KMS-11 (cell line): Measurements from ENCODE around the gene SELENOI.
"Not testable (repeated sequence)": the region's sequence is repeated elsewhere in the genome, so short reads cannot be mapped to it uniquely, and the experiment has no call there.

ENCODE experiments used
- H2AFZ ChIP-seq: fragments of 200-600 bp; sonication (generic); 2 replicates; pipeline ENCODE4 v1.6.1; 2016; ENCODE audit warnings: antibody characterized with exemption, mixed run types, low read depth
- H3K27ac ChIP-seq: fragments of 200-600 bp; sonication (generic); 2 replicates; pipeline ENCODE4 v1.6.1; 2016; ENCODE audit warnings: mild to moderate bottlenecking, mixed run types
- H3K27me3 ChIP-seq: fragments of 200-600 bp; sonication (generic); 2 replicates; pipeline ENCODE4 v1.6.1; 2017; ENCODE audit warnings: mild to moderate bottlenecking, low read depth, mixed run types, moderate library complexity; ENCODE audit not compliant: insufficient read depth
- H3K36me3 ChIP-seq: fragments of 200-600 bp; sonication (generic); 2 replicates; pipeline ENCODE4 v1.6.1; 2017; ENCODE audit warnings: mild to moderate bottlenecking, mixed run types; ENCODE audit not compliant: insufficient read depth
- H3K4me1 ChIP-seq: fragments of 200-600 bp; sonication (generic); 2 replicates; pipeline ENCODE4 v1.6.1; 2016; ENCODE audit warnings: mild to moderate bottlenecking, low read depth, mixed run types; ENCODE audit not compliant: poor library complexity, severe bottlenecking
- H3K4me2 ChIP-seq: fragments of 200-600 bp; sonication (generic); 2 replicates; pipeline ENCODE4 v1.7.0; 2016; ENCODE audit warnings: mild to moderate bottlenecking, mixed run types
- H3K4me3 ChIP-seq: fragments of 200-600 bp; sonication (generic); IDR thresholded peaks from 2 replicates; pipeline ENCODE4 v1.6.1; 2017; ENCODE audit warnings: low read depth, low read length, mixed read lengths; ENCODE audit not compliant: insufficient read depth
- H3K79me2 ChIP-seq: fragments of 200-600 bp; sonication (generic); 2 replicates; pipeline ENCODE4 v1.6.1; 2016; ENCODE audit warnings: low read depth, mixed run types; ENCODE audit not compliant: insufficient read depth
- H3K9ac ChIP-seq: fragments of 200-600 bp; sonication (generic); 2 replicates; pipeline ENCODE4 v1.6.1; 2016; ENCODE audit warnings: mild to moderate bottlenecking, mixed run types
- H4K20me1 ChIP-seq: fragments of 200-600 bp; sonication (generic); 2 replicates; pipeline ENCODE4 v1.6.1; 2016; ENCODE audit warnings: mild to moderate bottlenecking, mixed run types; ENCODE audit not compliant: insufficient read depth
- TF ChIP-seq, protein P1 (sequence below): fragments of 200-600 bp; sonication (generic); conservative IDR thresholded peaks from 2 replicates; pipeline ENCODE4 v1.6.1; 2017; ENCODE audit warnings: low read depth, mild to moderate bottlenecking, antibody characterized with exemption, low read length, moderate library complexity, mixed read lengths

The SELENOI gene

GRCh38 chr2:26330114-26330549, 15.8 kb upstream of the SELENOI start:
- Histone ChIP-seq H3K4me1 (peaks cover 51% of the 10 kb centered on the region), H3K79me2 (no peaks in the 10 kb centered on the region), H3K4me3 (no peak overlapping the region), H3K36me3 (no peaks in the 10 kb centered on the region), H4K20me1 (no peaks in the 10 kb centered on the region), H2AFZ (no peak overlapping the region), H3K9ac (no peak overlapping the region), H3K27ac (no peak overlapping the region), H3K4me2 (no peak overlapping the region; the same call in 1 of the 2 replicates), H3K27me3 (no peaks in the 10 kb centered on the region)
- TF ChIP-seq, protein P1, sequence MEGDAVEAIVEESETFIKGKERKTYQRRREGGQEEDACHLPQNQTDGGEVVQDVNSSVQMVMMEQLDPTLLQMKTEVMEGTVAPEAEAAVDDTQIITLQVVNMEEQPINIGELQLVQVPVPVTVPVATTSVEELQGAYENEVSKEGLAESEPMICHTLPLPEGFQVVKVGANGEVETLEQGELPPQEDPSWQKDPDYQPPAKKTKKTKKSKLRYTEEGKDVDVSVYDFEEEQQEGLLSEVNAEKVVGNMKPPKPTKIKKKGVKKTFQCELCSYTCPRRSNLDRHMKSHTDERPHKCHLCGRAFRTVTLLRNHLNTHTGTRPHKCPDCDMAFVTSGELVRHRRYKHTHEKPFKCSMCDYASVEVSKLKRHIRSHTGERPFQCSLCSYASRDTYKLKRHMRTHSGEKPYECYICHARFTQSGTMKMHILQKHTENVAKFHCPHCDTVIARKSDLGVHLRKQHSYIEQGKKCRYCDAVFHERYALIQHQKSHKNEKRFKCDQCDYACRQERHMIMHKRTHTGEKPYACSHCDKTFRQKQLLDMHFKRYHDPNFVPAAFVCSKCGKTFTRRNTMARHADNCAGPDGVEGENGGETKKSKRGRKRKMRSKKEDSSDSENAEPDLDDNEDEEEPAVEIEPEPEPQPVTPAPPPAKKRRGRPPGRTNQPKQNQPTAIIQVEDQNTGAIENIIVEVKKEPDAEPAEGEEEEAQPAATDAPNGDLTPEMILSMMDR: peak; percentile 91

DNA sequence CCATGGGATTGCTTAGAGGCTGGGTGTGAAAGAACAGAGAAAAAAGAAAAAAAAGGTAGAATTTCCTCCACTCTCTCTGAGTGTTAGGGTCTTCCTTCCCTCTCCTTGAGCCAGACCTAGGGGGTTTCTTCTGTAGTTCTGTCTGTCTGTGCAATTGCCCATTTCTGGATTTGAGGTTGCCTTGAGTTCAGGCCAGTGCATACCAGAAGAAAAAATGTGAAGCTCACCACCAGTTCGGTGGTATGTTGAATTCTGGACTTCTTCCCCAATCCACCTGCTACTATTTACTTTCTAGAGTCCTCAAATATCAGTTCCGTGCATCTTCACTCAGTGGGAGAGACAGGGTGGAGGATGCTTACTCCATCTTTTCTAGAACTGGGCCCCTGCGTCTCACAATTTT, 15.3 kb upstream of the SELENOI start:
- Histone ChIP-seq H3K27ac (no peak overlapping the region), H3K27me3 (no peaks in the 10 kb centered on the region), H3K4me2 (no peak overlapping the region), H2AFZ (no peak overlapping the region), H3K9ac (no peak overlapping the region), H3K79me2 (no peaks in the 10 kb centered on the region), H3K4me3 (no peak overlapping the region), H4K20me1 (no peaks in the 10 kb centered on the region), H3K4me1 (peaks cover 51% of the 10 kb centered on the region), H3K36me3 (no peaks in the 10 kb centered on the region)
- TF ChIP-seq, protein P1: no peak

DNA sequence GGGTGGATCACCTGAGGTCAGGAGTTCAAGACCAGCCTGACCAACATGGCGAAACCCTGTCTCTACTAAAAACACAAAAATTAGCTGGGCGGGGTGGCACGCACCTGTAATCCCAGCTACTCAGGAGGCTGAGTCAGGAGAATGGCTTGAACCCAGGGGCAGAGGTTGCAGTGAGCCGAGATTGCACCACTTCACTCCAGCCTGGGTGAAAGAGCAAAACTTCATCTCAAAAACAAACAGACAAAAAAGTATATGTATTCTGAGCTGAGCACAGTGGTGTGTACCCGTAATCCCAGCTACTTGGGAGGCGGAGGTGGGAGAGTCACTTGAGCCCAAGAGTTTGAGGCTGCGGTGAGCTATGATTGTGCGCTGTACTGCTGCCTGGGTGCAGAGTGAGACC, 14.6 kb upstream of the SELENOI start:
- H3K27ac ChIP-seq, H3K36me3 ChIP-seq, H3K4me2 ChIP-seq, H3K79me2 ChIP-seq, H3K4me3 ChIP-seq, H3K9ac ChIP-seq, H4K20me1 ChIP-seq, H3K27me3 ChIP-seq, H2AFZ ChIP-seq: not testable (repeated sequence)
- H3K4me1 ChIP-seq: peaks cover 47% of the 10 kb centered on the region

DNA sequence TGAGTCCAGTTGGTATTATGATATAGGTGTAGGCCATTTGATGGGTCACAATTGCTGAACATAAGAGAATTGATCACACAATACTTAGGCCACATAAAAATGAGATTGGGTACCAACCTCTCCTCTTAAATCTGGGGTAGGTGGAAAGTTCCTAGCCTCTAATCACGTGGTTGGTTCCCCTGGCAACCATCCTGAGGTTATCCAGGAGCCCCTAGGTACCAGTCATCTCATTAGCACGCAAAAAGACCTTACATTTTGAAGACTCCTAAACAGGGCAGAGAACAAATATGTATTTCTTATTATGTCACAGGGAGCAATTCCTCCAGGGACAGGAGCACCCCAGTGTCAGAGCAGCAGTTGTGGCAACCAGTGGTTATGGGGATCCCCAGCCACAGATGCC, 12.7 kb upstream of the SELENOI start:
- Histone ChIP-seq H3K36me3 (no peaks in the 10 kb centered on the region), H3K27ac (no peak overlapping the region), H3K9ac (no peak overlapping the region), H2AFZ (no peak overlapping the region), H4K20me1 (no peaks in the 10 kb centered on the region), H3K27me3 (no peaks in the 10 kb centered on the region), H3K4me3 (no peak overlapping the region), H3K4me2 (no peak overlapping the region), H3K4me1 (peaks cover 27% of the 10 kb centered on the region), H3K79me2 (no peaks in the 10 kb centered on the region)
- TF ChIP-seq, protein P1: no peak

GRCh38 chr2:26335231-26335630, 10.7 kb upstream of the SELENOI start:
- Histone ChIP-seq H2AFZ (no peak overlapping the region), H3K27me3 (no peaks in the 10 kb centered on the region), H3K36me3 (no peaks in the 10 kb centered on the region), H3K79me2 (no peaks in the 10 kb centered on the region), H3K4me1 (peaks cover 8% of the 10 kb centered on the region), H4K20me1 (no peaks in the 10 kb centered on the region), H3K9ac (no peak overlapping the region), H3K27ac (no peak overlapping the region), H3K4me3 (no peak overlapping the region), H3K4me2 (no peak overlapping the region)
- TF ChIP-seq, protein P1: no peak
